Gastrocnemius medialis (tissue), 4 donors: ENCODE measurements around the gene SYCP1. TPM values are rescaled to one million over a fixed set of nuclear protein-coding genes. Genes with fewer than 3 reads are reported as not detected.

Source experiments
- ATAC-seq, 2 donors: fragments of 150-250 bp; one replicate each; pipeline ENCODE4 v1.9.1; 2016
- DNase-seq, 2 donors: peaks; one replicate each; pipeline ENCODE4 v3.0.0-alpha.2; 2019
- H3K27ac ChIP-seq, 4 donors: fragments of 200-600 bp; sonication (generic); 1 replicate in 1 of 4; 2 replicates in 3 of 4; pipeline ENCODE4 v1.5.1; 2016 to 2018; ENCODE audit warnings: mild to moderate bottlenecking in 2 of 4, moderate library complexity in 1 of 4
- H3K27me3 ChIP-seq, 3 donors: fragments of 200-600 bp; sonication (generic) in 2 of 3; 1 replicate in 1 of 3; 2 replicates in 2 of 3; pipeline versions ENCODE4 v1.5.1 to v1.6.0; 2016 to 2019; ENCODE audit warnings: mild to moderate bottlenecking in 1 of 3, moderate library complexity in 1 of 3
- H3K36me3 ChIP-seq, 2 donors: fragments of 200-600 bp; sonication (generic) in 1 of 2; one replicate each; pipeline ENCODE4 v1.5.1; 2017 to 2018
- H3K4me1 ChIP-seq, 2 donors: fragments of 200-600 bp; sonication (generic) in 1 of 2; one replicate each; pipeline ENCODE4 v1.5.1; 2016 to 2017; ENCODE audit warnings: mild to moderate bottlenecking in 2 of 2
- H3K4me3 ChIP-seq, 4 donors: fragments of 200-600 bp; sonication (generic) in 3 of 4; 1 replicate in 1 of 4; 2 replicates in 3 of 4; pipeline ENCODE4 v1.5.1; 2016 to 2019; ENCODE audit warnings: mild to moderate bottlenecking in 2 of 4
- H3K9me3 ChIP-seq, 3 donors: fragments of 200-600 bp; sonication (generic) in 2 of 3; 1 replicate in 1 of 3; 2 replicates in 2 of 3; pipeline ENCODE4 v1.5.1; 2016 to 2019
- CTCF ChIP-seq, 5 experiments: fragments of 450-650 bp in 3 of 5; fragments of 200-600 bp in 2 of 5; sonication (generic) in 2 of 5; IDR thresholded peaks in 4 of 5; conservative IDR thresholded peaks in 1 of 5; 1 replicate in 4 of 5; 2 replicates in 1 of 5; pipeline ENCODE4 v1.5.1; 2016 to 2019; ENCODE audit warnings: antibody characterized with exemption in 5 of 5, mild to moderate bottlenecking in 3 of 5, moderate library complexity in 3 of 5
- POLR2A ChIP-seq, 2 donors: fragments of 450-650 bp; IDR thresholded peaks; one replicate each; pipeline ENCODE4 v1.6.1; 2017; ENCODE audit warnings: antibody characterized with exemption in 2 of 2, mild to moderate bottlenecking in 2 of 2, moderate library complexity in 2 of 2
- in situ Hi-C, 4 donors: fragments of 200-750 bp; cut with MboI; loops; one replicate each; pipeline versions ENCODE4 v1.15.0 to v1.8.0; 2017; ENCODE audit warnings: low sequenced_read_pairs in 4 of 4
- intact Hi-C: fragments of 100-400 bp; cut with DNase I; formaldehyde crosslinking; loops from one replicate; pipeline ENCODE4 v1.15.1; 2023; ENCODE audit warnings: low total_unique reads
- total RNA-seq, 4 donors: library from RNA; depleted of rRNA; stranded (reverse); fragments of >200 nt; gene quantifications; one replicate each; pipeline versions ENCODE4 v1.1.0 to v1.2.3, GENCODE V29; 2016

Gene SYCP1
- total RNA-seq, 4 donors from 2014 or later: not detected

GRCh38 chr1:114986286-114986685, 131.6 kb downstream of the SYCP1 start:
- TF ChIP-seq POLR2A (IDR thresholded peaks at IDR 0.05): no peak
- TF ChIP-seq CTCF (IDR thresholded peaks at IDR 0.05 in 4 of 5, conservative IDR thresholded peaks at IDR 0.05 in 1 of 5): no peak
- Histone ChIP-seq H3K27ac (no peak overlapping the region), H3K4me3 (no peak overlapping the region), H3K9me3 (peaks cover 0 to 9% (median 0%) of the 10 kb centered on the region in 3 donors), H3K36me3 (no peaks in the 10 kb centered on the region), H3K4me1 (no peaks in the 10 kb centered on the region), H3K27me3 (no peaks in the 10 kb centered on the region)
- DNase-seq (no peak), ATAC-seq (no peak)
- intact Hi-C loops: loop anchor here (10.0 kb wide), 1 partner anchor 479 kb away; no protein-coding TSS in a partner anchor
- in situ Hi-C loops: loop anchor here in 1 of 4 donors (10.0 kb wide), 1 partner anchor 609 kb away; no protein-coding TSS in a partner anchor

- in situ Hi-C loops (loop anchor here in 1 of 4 donors (10.0 kb wide), 1 partner anchor 607 kb away; no protein-coding TSS in a partner anchor), intact Hi-C loops (loop anchor here (10.0 kb wide), 1 partner anchor 477 kb away; no protein-coding TSS in a partner anchor)
- ATAC-seq: no peak
Observed at GRCh38 chr1:114988095-114988494, 133.4 kb downstream of the SYCP1 start.

GRCh38 chr1:114997510-114998289, 143.0 kb downstream of the SYCP1 start:
- no peak for DNase-seq
- no peak for ATAC-seq
- no peaks in the 10 kb centered on the region for H3K9me3 ChIP-seq
- no peaks in the 10 kb centered on the region for H3K36me3 ChIP-seq
- in situ Hi-C loops (no loop called here), intact Hi-C loops (no loop called here)
- H3K4me1 ChIP-seq: no peaks in the 10 kb centered on the region
- no peak for TF ChIP-seq CTCF (IDR thresholded peaks at IDR 0.05 in 4 of 5, conservative IDR thresholded peaks at IDR 0.05 in 1 of 5)
- TF ChIP-seq POLR2A (IDR thresholded peaks at IDR 0.05): no peak
- H3K27me3 ChIP-seq: no peaks in the 10 kb centered on the region
- no peak overlapping the region for H3K27ac ChIP-seq
- no peak overlapping the region for H3K4me3 ChIP-seq

More at GRCh38 chr1:114988095-114988494, 133.4 kb downstream of the SYCP1 start:
- DNase-seq: no peak
- no peak overlapping the region for H3K27ac ChIP-seq
- no peaks in the 10 kb centered on the region for H3K4me1 ChIP-seq
- H3K27me3 ChIP-seq: no peaks in the 10 kb centered on the region
- TF ChIP-seq CTCF (IDR thresholded peaks at IDR 0.05 in 4 of 5, conservative IDR thresholded peaks at IDR 0.05 in 1 of 5): no peak
- no peak for TF ChIP-seq POLR2A (IDR thresholded peaks at IDR 0.05)
- peaks cover 0 to 5% (median 0%) of the 10 kb centered on the region in 3 donors for H3K9me3 ChIP-seq
- H3K36me3 ChIP-seq: no peaks in the 10 kb centered on the region
- no peak overlapping the region for H3K4me3 ChIP-seq

GRCh38 chr1:115006191-115006590, 151.5 kb downstream of the SYCP1 start:
- no peaks in the 10 kb centered on the region for H3K36me3 ChIP-seq
- DNase-seq: no peak
- H3K4me3 ChIP-seq: no peak overlapping the region
- in situ Hi-C loops (no loop called here), intact Hi-C loops (no loop called here)
- TF ChIP-seq POLR2A (IDR thresholded peaks at IDR 0.05) (no peak), CTCF (IDR thresholded peaks at IDR 0.05 in 4 of 5, conservative IDR thresholded peaks at IDR 0.05 in 1 of 5) (no peak)
- H3K27ac ChIP-seq: no peak overlapping the region
- no peak for ATAC-seq
- no peaks in the 10 kb centered on the region for H3K4me1 ChIP-seq
- no peaks in the 10 kb centered on the region for H3K9me3 ChIP-seq
- H3K27me3 ChIP-seq: no peaks in the 10 kb centered on the region
